ENCODE results near the gene ANKS1A. TPM values are rescaled to one million over a fixed set of nuclear protein-coding genes. Genes with fewer than 3 reads are reported as not detected.

Gene ANKS1A
- total RNA-seq, 1 experiment from 2014 or later: 26.5 TPM

DNA sequence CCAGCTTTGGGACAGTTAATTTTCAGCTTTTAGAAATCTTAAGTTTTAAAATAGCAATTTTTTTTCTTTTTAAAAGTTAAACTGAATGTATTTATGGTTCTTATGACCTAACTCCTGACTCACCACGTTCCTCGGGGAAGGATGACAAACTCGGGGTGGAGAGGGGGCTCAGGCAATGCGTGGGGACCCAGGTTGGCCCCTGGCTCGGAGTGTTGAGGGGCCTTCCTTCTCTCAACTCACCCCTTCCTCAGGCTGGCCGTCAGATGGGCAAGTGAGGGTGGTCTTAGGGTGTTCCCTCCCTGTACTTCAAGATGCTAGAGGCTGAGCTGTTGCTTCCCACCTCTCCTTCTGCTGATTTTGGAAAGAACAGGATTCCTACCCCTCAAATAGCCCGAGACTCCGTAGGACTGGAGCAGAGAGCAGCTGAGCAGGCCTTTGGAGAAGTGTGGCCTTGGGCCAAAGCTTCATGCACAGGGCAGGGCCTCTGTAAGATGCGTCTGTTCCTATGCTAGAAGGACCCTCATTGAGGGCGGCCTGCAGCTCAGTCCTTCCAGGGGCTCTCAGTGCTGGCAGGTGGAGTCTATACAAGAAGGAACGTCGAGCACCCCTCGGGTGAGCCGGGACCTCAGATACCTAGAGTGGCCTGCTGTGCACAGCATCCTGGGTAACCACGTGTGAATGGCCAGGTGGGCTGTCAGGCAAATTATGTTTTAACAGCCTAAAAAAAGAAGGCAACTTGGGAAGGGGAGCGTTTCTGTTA, 172.8 kb downstream of the ANKS1A start:
- no peaks in the 10 kb centered on the region for H3K27me3 ChIP-seq (ENCODE audit: insufficient read depth, low read length)
- H3K4me2 ChIP-seq (ENCODE audit: insufficient read depth, insufficient read length, low read length): no peak overlapping the region
- H3T11ph ChIP-seq (ENCODE audit: low read length): no peak overlapping the region

More for the DNA sequence above, 172.8 kb downstream of the ANKS1A start:
- Histone ChIP-seq H3K56ac (ENCODE audit: insufficient read length, low read depth, low read length) (no peak overlapping the region), H2BK12ac (ENCODE audit: insufficient read length, low read depth, low read length) (no peak overlapping the region), H3K23me2 (ENCODE audit: insufficient read length, low read depth, low read length, poor library complexity, severe bottlenecking) (no peaks in the 10 kb centered on the region), H2AK5ac (ENCODE audit: insufficient read length, low read length) (no peak overlapping the region), H3K79me2 (ENCODE audit: insufficient read depth, low read length) (no peaks in the 10 kb centered on the region), H2BK20ac (ENCODE audit: low read depth, low read length, poor library complexity, severe bottlenecking) (no peak overlapping the region), H3K79me1 (ENCODE audit: insufficient read depth, low read depth, low read length, poor library complexity, severe bottlenecking) (no peaks in the 10 kb centered on the region), H3K18ac (ENCODE audit: insufficient read length, low read depth, low read length) (no peak overlapping the region), H2BK120ac (ENCODE audit: low read depth, low read length, poor library complexity, severe bottlenecking) (no peak overlapping the region), H3K9me3 (ENCODE audit: control insufficient read depth, low read depth, low read length) (no peaks in the 10 kb centered on the region), H4K5ac (ENCODE audit: insufficient read length, low read depth, low read length) (no peak overlapping the region), H4K20me1 (ENCODE audit: control insufficient read depth, insufficient read depth, insufficient read length) (no peaks in the 10 kb centered on the region), H3K23ac (ENCODE audit: insufficient read length, low read depth, low read length) (no peak overlapping the region), H4K8ac (replicated peaks; ENCODE audit: insufficient read length, low read depth, low read length) (no peak overlapping the region), H2BK15ac (ENCODE audit: low read depth, low read length) (no peak overlapping the region), H3K14ac (ENCODE audit: insufficient read depth, low read length) (no peak overlapping the region), H3K4ac (ENCODE audit: low read depth, low read length) (no peak overlapping the region), H3K4me1 (ENCODE audit: insufficient read depth, low read length) (no peaks in the 10 kb centered on the region; the same call in 1 of the 2 replicates), H4K91ac (ENCODE audit: insufficient read length, low read depth, low read length) (no peak overlapping the region), H2AFZ (ENCODE audit: low read length) (no peak overlapping the region), H2BK5ac (ENCODE audit: insufficient read length, low read length) (no peak overlapping the region), H3K27ac (ENCODE audit: insufficient read length, low read depth, low read length) (no peak overlapping the region), H3K9ac (ENCODE audit: extremely low read depth, insufficient read length, low read length) (no peak overlapping the region)
- Mint-ChIP-seq H3K36me3 (ENCODE audit: insufficient read depth in 1 of 3, low read depth in 3 of 3) (peaks cover 8 to 32% (median 22%) of the 10 kb centered on the region in 3 experiments; a peak in 6 of 7 replicates), H3K27ac (no peak overlapping the region), H3K27me3 (ENCODE audit: low read depth) (no peaks in the 10 kb centered on the region), H3K9me3 (no peaks in the 10 kb centered on the region; a peak in 1 of 5 replicates), H3K4me3 (no peak overlapping the region), H3K4me1 (peaks cover 5 to 34% of the 10 kb centered on the region in 2 experiments)
- no peak for DNase-seq
- no CpG with 5 or more reads among the region's 16 CpGs for WGBS (ENCODE audit: extremely low coverage, insufficient read length, low lambda C conversion rate)
- no peak for TF ChIP-seq CTCF (conservative IDR thresholded peaks at IDR 0.05)

Data from H9 (cell line).